Measurements from ENCODE around the gene C10orf71.

DNA sequence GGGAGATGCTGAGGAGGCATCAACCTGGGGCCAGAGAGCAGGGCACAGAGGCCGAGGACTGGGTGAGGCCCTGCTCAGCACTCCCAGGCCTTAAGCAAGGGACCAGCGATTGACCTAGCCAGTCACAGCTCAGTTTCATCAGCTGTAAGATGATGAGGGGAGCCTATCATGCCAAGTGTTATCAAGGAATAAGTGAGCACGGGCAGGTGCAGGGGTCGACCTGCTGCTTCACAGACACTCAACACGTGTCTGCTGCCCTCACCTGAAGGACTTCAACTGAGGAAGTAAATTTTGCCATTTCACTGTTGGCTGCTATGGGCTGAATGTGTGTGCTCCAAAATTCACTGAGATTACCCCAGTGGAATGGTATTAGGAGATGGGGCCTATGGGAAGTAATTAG, 9.9 kb downstream of the C10orf71 start:
- TF ChIP-seq CTCF (IDR thresholded peaks at IDR 0.05), result no peak
- TF ChIP-seq POLR2AphosphoS5 (IDR thresholded peaks at IDR 0.05), result no peak
- no peak for TF ChIP-seq POLR2A (IDR thresholded peaks at IDR 0.05)
